Skin epidermis (tissue), 12 donors: ENCODE measurements around the gene MTHFD2.
A peak's percentile ranks its signal among the peaks of the same experiment; 100 is the strongest.
"Not testable (repeated sequence)": the region's sequence is repeated elsewhere in the genome, so short reads cannot be mapped to it uniquely, and the experiment has no call there.

Source experiments
- H3K27ac ChIP-seq, 21 experiments: fragments of 200-600 bp; sonication (generic) in 11 of 21; one replicate each; pipeline ENCODE4 v1.5.0; 2020; ENCODE audit warnings: mild to moderate bottlenecking in 3 of 21, inconsistent platforms in 2 of 21, moderate library complexity in 2 of 21
- H3K4me3 ChIP-seq, 7 experiments: fragments of 200-600 bp; sonication (generic) in 2 of 7; one replicate each; pipeline ENCODE4 v1.5.0; 2020; ENCODE audit warnings: inconsistent platforms in 2 of 7, mild to moderate bottlenecking in 2 of 7, moderate library complexity in 1 of 7

Gene MTHFD2

DNA sequence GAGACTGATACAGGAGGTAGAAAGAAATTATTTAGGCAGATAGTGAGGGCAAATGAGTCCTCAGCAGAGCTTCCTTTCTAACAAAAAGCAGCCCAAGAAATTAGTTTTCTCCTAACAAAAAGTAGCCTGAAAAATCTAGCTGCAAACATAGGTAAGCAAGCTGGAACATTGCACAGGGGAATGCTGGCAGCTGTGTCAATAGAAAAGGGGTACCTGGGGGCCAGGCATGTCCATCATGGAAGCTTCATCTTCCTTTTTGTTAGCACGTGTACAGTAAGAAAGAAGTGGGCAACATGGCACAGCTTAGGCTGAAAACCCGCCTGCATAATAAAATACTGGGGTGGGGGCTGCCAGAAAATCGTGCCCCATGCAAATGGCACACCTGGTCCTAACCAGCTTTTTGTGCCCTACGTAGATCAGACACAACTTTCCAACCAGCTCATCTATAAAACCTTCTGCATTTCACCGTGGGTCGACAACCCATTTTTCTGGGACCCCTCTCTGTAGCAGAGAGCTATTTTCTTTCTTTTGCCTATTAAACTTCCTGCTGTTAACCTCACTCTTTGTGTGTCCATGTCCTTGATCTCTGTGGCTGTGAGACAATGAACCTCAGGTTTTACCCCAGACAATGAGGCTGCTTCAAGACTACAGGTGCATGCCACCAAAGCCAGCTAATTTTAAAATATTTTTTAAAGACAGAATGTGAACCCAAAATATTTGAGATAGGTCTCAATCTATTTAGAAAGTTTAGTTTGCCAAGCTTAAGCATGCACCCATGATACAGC lies 6.6 kb upstream of the MTHFD2 start:
- Histone ChIP-seq H3K4me3 (no peak overlapping the region), H3K27ac (no peak overlapping the region)

DNA sequence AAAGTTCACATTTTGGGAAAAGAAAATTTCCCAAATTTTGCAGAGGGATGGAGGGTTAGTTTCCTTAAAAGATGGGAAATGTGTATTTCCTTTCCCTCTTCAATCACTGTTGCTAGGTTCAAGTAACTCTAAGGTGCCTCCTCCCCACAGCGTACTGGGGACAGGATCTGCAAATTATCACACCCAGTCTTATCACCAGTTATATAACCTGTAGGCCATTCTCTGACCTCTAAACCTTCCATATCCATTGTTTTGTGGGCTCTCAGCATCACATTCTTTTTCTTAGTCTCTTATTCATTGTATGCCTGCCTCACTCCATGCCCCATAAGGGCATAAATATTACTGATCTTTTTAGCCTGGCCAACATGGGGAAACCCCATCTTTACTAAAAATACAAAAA lies 3.6 kb upstream of the MTHFD2 start:
- Histone ChIP-seq H3K4me3 (no peak overlapping the region), H3K27ac (no peak overlapping the region)

DNA sequence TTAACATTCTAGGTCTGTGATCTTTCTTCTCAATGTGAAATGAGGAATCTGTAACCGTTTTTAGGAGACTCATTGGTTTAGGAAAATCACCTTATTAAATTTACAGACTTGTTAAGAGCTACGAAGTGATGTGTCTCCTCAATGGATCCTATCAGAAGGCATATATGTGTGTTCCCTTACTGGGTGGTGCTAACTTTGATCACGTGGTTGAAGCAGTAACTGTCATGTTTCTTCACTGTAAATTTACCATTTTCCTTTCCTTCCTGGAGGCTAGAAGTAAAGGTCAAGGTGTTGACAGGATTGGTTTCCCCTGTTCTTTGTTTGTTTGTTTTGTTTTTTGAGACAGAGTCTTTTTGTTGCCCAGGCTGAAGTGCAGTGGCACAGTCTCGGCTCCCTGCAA lies 1.4 kb upstream of the MTHFD2 start:
- no peak overlapping the region for H3K27ac ChIP-seq
- H3K4me3 ChIP-seq, result no peak overlapping the region

DNA sequence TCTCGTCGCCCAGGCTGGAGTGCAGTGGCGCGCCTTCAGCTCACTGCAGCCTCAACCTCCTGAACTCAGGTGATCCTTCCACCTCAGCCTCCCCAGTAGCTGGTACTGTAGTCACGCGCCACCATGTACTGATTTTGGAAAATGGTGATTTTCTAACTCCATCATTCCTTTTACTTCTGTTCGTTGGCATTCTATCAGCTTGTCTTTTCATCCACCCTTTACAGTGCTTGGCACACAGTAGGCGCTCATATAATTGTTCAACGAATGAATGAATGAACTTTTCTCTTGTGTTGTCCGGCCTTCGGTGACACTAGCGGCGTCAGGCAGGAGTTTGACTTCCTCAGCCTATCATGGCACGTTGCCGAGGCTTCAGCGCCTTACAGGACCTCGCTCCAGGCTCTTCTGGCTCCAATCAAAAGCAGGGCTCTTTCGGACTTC lies 373 bp upstream of the MTHFD2 start:
- Histone ChIP-seq H3K27ac (peak overlapping the region in 17 of 21 experiments; percentile 81 to 98 (median 89)), H3K4me3 (peak overlapping the region; percentile 63 to 90 (median 73))

DNA sequence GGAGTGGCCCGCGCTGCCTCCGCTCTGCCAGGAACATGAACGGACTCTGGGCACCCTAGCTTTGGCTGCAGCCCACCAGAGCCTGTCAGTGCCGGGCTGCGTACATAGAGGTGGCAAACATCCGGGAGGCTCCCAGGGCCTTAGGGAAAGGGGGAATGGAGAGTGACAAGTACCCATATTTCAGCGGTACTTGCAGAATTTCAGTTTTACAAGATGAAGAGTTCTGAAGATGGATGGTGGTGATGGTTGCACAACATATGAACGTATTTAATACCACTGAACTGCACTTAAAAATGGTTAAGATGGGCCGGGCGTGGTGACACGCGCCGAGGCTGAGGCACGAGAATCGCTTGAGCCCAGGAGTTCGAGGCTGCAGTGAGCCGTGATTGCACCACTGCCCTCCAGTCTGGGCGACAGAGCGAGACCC lies 873 bp downstream of the MTHFD2 start:
- H3K4me3 ChIP-seq, result peak overlapping the region; percentile 63 to 90 (median 73)
- H3K27ac ChIP-seq, result peak overlapping the region in 20 of 21 experiments; percentile 81 to 98 (median 89)

DNA sequence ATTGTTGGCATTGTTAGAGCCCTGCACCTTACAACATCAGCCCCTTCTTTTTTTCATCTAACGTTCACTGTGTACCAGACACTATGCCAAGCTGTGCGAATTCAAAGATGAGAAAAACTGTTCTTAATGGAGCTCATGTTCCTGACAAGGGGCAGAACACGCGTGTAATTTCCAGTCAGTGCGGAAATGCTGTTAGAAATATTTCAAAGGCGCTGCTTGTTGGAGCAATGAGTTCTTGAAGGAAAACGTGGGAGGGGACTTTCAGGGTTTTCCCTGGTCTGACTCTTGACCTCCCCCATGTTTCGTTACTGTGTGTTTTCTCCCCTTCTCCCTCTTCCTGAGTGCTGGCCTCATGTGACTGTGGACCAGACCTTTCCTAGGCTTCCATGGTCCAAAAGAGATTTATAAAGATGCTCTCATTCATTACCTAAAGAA lies 1.5 kb downstream of the MTHFD2 start:
- Histone ChIP-seq H3K4me3 (peak overlapping the region; percentile 63 to 90 (median 73)), H3K27ac (peak overlapping the region in 13 of 21 experiments; percentile 35 to 98 (median 89))

DNA sequence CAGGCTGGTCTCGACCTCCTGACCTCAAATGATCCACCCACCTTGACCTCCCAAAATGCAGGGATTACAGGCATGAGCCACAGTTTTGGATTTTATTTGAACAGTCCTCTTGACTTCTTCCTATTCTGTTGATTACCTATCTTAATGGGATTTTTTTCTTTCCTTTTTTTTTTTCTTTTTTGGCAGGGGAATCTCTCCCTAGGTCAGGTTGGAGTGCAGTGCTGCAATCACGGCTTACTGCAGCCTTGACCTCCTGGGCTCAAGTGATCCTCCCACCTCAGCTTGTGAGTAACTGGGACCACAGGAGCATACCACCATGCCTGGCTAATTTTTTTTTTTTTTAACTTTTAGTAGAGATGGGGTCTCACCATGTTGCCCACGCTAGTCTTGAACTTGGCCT lies 2.8 kb downstream of the MTHFD2 start:
- Histone ChIP-seq H3K27ac (peak overlapping the region in 3 of 21 experiments; percentile 6 to 38 (median 27)), H3K4me3 (no peak overlapping the region)

DNA sequence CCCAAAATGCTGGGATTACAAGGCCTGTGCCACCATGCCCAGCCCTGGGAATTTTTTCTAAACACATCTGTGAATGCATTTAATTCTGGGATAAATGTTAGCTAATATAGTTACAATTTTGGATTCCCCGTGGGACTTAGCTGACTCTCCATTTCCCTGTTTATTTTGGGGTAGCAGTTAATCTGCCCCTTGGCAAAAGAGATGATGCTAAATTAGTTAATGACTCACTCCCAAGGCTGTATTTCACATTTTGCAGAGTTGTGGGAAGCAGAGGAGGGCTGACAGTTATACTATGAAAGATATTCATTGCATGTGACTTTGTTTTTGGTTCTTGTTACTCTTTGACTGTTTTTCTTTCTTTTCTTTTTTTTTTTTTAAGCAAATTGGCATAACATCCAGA lies 3.2 kb downstream of the MTHFD2 start:
- H3K27ac ChIP-seq, result peak overlapping the region in 4 of 21 experiments; percentile 2 to 38 (median 16)
- no peak overlapping the region for H3K4me3 ChIP-seq

DNA sequence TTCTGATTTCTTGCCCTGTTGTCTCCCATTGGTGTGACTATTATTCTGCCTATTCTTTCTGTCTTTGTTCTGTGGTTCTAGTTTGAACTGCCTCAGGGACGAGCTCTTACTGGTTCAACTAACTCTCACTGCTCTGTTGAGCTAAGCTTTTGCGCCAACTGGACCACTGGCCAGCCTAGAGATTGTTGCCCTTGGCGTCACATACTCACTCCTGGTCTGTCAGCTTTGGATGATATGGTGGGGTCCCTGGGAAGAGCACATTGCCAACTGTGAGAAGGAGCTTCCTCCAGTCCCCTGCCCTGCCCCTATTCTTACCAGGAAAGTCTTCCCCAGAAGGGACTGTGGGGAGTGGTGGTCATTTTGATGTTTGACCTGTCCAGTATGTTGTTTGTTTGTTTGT lies 6.0 kb downstream of the MTHFD2 start:
- H3K27ac ChIP-seq, result peak overlapping the region in 1 of 21 experiments; percentile 78
- H3K4me3 ChIP-seq, result no peak overlapping the region

DNA sequence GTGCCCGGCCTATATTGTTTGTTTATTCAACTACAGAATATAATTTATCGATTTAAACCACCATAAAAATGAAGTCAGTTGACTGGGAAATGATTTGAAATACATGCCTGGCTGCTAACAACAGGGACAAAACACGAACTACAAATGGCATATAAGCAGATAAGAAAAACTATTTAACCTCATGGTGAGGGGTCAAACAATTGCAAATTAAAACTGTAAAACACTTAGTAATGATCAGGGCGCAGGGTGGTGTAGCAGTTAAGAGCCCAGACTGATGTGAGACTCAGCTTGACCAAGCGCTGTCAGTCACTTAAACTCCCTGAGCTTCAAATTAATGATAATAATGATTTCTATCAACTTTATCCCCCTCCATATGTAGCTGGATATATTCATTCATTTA lies 6.7 kb downstream of the MTHFD2 start:
- H3K27ac ChIP-seq, result peak overlapping the region in 12 of 21 experiments; percentile 20 to 80 (median 52)
- no peak overlapping the region for H3K4me3 ChIP-seq

DNA sequence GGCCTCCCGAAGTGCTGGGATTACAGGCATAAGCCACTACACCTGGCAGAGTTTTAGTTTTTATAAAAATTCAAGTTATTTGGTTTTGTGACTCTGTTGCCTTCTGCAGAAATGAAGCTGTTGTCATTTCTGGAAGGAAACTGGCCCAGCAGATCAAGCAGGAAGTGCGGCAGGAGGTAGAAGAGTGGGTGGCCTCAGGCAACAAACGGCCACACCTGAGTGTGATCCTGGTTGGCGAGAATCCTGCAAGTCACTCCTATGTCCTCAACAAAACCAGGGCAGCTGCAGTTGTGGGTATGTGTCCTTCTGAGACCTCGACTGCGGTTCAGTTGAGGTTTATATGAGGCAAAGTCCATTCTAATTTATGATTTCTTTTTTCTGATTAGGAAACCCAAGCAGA lies 7.2 kb downstream of the MTHFD2 start:
- peak overlapping the region in 16 of 21 experiments; percentile 6 to 80 (median 52) for H3K27ac ChIP-seq

DNA sequence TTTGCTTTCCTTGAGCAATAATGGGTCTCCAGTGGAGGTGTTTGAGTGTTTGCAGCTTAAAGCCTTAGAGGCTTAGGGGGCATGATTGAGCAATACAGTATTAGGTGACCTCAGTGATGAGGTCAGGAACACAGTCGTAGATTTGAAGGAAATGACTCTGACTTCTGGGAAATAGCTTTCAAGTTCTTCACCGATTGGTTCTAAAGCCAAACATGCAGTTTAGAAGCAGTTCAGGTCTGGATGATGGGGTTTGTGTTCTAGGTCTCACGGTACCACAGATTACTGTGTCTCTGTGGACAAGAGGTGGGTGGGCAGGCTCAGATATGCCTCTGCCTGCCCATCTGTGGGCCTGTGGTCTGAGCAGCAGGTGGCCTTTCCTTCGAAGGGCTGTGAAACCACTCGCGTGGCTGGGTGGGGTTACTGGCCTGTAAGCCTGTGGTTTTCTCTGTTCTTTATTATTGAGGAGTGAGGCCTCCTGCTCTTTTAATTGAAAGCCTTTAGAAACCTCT lies 7.8 kb downstream of the MTHFD2 start:
- Histone ChIP-seq H3K27ac (peak overlapping the region in 19 of 21 experiments; percentile 6 to 80 (median 56)), H3K4me3 (no peak overlapping the region)

More for the DNA sequence above, 7.2 kb downstream of the MTHFD2 start:
- H3K4me3 ChIP-seq, result no peak overlapping the region

DNA sequence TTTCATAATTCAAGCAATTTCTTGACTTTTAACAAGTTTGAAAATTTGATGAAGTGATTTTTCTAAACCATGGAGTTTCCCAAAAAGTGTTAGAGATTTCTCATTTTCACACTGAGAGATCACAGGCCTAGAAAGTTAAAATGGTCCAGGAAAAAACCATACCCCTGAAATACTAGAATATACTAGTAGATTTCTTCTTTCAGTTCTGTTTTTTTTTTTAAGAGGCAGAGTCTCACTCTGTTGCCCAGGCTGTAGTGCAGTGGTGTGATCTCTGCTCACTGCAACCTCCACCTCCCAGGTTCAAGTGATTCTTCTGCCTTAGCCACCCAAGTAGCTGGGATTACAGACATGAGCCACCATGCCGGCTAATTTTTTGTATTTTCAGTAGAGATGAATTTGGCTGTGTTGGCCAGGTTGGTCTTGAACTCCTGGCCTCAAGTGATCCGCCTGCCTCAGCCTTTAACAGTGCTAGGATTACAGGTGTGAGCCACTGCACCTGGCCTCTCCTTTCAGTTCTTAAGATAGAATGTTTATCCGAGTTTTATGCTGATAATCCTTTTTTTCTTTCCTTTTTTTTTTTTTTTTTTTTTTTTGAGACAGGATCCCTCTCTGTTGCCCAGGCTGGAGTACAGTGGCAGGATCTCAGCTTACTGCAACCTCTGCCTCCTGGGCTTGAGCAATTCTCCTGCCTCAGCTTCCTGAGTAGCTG lies 14.4 kb downstream of the MTHFD2 start:
- Histone ChIP-seq H3K27ac (no peak overlapping the region), H3K4me3 (no peak overlapping the region)

DNA sequence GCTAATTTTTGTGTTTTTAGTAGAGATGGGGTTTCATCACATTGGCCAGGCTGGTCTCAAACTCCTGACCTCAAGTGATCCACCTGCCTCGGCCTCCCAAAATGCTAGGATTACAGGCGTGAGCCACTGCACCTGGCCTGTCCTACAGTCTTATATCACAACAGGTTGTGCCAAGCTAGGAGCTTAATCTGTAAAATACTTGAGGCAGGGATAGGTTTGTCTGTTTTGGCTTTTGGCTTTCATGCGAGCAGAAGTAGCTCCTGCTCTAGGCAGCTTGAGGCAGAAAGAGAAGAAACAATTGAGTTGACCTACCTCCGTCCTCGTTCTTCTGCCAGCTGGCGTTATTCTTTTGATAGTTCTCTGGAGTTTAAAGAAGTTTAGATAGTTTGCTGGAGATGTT lies 17.4 kb downstream of the MTHFD2 start:
- H3K4me3 ChIP-seq, H3K27ac ChIP-seq: not testable (repeated sequence)

DNA sequence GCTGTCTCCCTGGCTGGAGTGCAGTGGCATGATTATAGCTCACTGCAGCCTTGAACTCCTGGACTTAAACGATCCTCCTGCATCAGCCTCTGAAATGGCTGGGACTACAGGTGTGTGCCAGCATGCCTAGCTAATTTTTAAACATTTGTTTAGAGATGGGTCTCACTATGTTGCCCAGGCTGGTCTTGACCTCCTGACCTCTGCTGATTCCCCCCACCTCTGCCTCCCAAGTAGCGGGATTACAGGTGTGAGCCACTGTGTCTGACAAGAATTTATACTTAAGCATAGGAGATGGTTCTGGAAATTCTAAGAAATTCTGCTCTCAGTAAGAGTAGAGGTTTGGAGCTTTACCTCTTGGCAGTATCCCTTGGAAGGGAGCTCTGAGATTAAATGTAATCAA lies 18.2 kb downstream of the MTHFD2 start:
- no peak overlapping the region for H3K27ac ChIP-seq
- H3K4me3 ChIP-seq, result no peak overlapping the region

DNA sequence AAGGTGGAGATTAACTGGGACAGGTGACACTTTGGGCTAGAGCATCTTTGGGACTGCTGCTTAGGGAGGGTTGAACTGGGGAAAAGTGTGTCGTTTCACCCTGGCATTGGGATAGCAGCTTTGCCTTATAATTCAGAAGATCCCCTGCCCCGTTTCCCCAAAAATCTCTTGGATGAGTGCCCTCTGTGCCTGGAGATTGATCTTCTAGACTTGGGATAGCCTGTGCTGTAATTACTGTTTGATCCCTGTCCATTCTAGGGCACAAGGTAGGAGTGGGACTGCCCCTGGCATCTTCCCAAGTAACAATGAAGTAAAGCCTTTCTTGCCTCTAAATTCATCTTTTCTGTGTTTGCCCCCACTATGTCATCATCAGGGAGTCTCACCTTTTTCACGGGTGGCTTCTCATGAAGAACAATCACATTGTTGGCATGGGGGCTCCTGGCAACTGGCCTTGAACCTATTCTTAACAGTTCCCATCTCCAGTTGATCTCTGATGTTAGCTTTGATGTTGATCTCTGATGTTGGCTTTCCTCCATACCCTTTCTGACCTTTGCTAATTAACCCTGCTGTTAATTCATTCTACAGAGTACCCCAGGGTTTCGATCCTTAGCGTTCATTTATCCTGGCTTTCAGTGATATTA lies 21.6 kb downstream of the MTHFD2 start:
- H3K27ac ChIP-seq, result no peak overlapping the region
- H3K4me3 ChIP-seq, result no peak overlapping the region

DNA sequence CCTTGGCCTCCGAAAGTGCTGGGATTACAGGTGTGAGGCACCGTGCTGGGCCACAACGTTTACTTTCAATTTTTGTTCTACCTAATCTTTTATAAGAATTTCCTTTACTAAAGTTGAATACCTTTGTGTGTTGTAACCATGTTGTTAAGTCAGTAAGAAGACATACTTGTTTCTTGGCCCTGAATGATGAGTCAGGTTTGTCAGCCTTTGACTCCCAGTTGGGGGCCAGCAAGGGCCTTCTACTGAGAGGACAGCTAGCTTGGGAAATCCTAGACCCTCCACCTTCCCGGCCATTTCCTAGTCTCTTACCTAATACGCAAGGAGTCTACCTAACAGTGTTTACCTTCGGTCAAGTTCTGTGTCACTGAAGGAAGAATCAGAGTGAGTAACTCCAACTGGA lies 22.7 kb downstream of the MTHFD2 start:
- Histone ChIP-seq H3K4me3 (no peak overlapping the region), H3K27ac (no peak overlapping the region)

DNA sequence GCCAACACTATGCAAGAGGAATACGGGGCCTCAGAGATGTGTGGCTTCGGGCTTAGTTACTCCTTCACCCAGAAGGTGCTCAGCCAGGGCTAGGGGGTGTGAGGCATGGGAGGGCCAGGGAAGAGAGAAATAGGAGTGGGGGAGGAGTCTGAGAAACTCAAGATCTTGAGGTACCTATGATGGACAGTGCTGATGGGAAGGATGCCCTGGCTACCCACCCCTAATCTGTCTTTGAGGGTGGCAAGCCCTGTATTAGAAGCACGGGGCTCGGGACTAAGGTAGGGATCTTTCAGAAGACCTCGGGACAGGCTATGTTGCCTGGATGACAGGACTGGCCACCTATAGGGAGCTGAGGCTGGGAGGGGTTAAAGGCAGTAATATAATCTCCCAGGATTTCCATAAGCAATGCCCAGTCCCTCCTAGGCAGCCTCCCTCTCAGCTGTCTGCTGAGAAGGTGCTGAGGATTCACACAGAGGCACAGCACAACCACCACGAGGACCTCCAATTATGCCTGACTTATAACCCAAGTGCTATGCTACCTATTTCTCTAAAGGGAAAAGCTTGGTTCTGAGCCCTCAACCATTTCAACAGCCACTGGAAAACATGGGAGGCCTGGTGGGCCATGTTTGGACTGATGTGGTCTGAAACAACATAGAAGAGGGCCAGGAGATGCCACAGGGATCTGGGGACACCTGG lies 23.3 kb downstream of the MTHFD2 start:
- Histone ChIP-seq H3K27ac (no peak overlapping the region), H3K4me3 (no peak overlapping the region)

DNA sequence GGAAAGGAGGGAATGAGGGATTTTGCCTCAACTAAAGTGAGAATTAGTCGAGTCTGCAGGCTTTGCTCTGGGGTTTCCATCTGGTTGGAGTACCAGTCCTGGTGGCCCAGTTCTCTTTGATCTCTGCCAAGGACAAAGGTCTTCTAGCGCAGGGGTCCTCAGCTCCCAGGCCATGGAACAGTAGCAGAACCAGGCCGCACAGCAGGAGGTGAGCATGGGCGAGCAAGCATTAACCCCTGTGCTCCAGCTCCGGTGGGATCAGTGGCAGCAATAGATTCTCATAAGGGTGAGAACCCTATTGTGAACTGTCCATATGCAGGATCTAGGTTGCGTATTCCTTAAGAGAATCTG lies 23.9 kb downstream of the MTHFD2 start:
- Histone ChIP-seq H3K4me3 (no peak overlapping the region), H3K27ac (no peak overlapping the region)
